HG03558 (cell line): ENCODE results near the gene LIG1.
"Not testable (repeated sequence)": the region's sequence is repeated elsewhere in the genome, so short reads cannot be mapped to it uniquely, and the experiment has no call there.

Source experiments
- ATAC-seq: cut with Tn5 transposase; IDR thresholded peaks from one replicate; pipeline ENCODE4 v1.9.1; 2021; ENCODE audit warnings: moderate number of reproducible peaks; ENCODE audit not compliant: unreplicated experiment; ENCODE audit errors: extremely low read depth

Gene LIG1

GRCh38 chr19:48123907-48124651 is 46.1 kb downstream of the LIG1 start:
- ATAC-seq = no peak

- no peak for ATAC-seq
Measured at GRCh38 chr19:48122421-48122820, 47.7 kb downstream of the LIG1 start.

- ATAC-seq = no peak
Measured at GRCh38 chr19:48121909-48122371, 48.2 kb downstream of the LIG1 start.

GRCh38 chr19:48121066-48121465 is 49.1 kb downstream of the LIG1 start:
- no peak for ATAC-seq

GRCh38 chr19:48120505-48120904 is 49.6 kb downstream of the LIG1 start:
- no peak for ATAC-seq

- ATAC-seq = no peak
Measured at GRCh38 chr19:48118131-48118517, 52.0 kb downstream of the LIG1 start.

GRCh38 chr19:48117515-48118130 is 52.5 kb downstream of the LIG1 start:
- no peak for ATAC-seq

GRCh38 chr19:48113190-48113917 is 56.8 kb downstream of the LIG1 start:
- ATAC-seq = no peak

- no peak for ATAC-seq
Measured at GRCh38 chr19:48111280-48111679, 58.9 kb downstream of the LIG1 start.

- no peak for ATAC-seq
Measured at GRCh38 chr19:48110350-48110966, 59.7 kb downstream of the LIG1 start, which contains the start of gene PLA2G4C. Gene PLA2G4C, minus strand, starts transcription at chr19:48110817. Its CDS starts 4,288 bp downstream, at chr19:48106529.

- ATAC-seq = no peak
Measured at GRCh38 chr19:48108997-48109782, 61.0 kb downstream of the LIG1 start.

- ATAC-seq = no peak
Measured at GRCh38 chr19:48103922-48104321, 66.2 kb downstream of the LIG1 start.

GRCh38 chr19:48102870-48103751 is 67.0 kb downstream of the LIG1 start:
- no peak for ATAC-seq

GRCh38 chr19:48095612-48096175 is 74.5 kb downstream of the LIG1 start:
- ATAC-seq = no peak

GRCh38 chr19:48094855-48095203 is 75.3 kb downstream of the LIG1 start:
- no peak for ATAC-seq

- no peak for ATAC-seq
Measured at GRCh38 chr19:48094129-48094854, 75.9 kb downstream of the LIG1 start.

GRCh38 chr19:48091111-48091718 is 78.9 kb downstream of the LIG1 start:
- not testable (repeated sequence) for ATAC-seq
